ENCODE measurements around the gene SLC17A8. TPM values are rescaled to one million over a fixed set of nuclear protein-coding genes. Genes with fewer than 3 reads are reported as not detected.

Gene SLC17A8
- total and polyA plus RNA-seq, 5 donors from 2014 or later, result not detected

- no peaks in the 10 kb centered on the region for H3K9me3 ChIP-seq (ENCODE audit: control insufficient read depth in 2 of 2, low read length in 2 of 2)
- no peak overlapping the region for H3K27ac ChIP-seq (ENCODE audit: insufficient read depth, low read length, poor library complexity, severe bottlenecking)
- H3K4me1 ChIP-seq (ENCODE audit: control insufficient read depth, insufficient read depth, low read length, poor library complexity, severe bottlenecking), result no peaks in the 10 kb centered on the region
- Mint-ChIP-seq H3K4me3 (no peak overlapping the region), H3K36me3 (no peaks in the 10 kb centered on the region), H3K4me1 (no peaks in the 10 kb centered on the region), H3K9me3 (no peaks in the 10 kb centered on the region), H3K27me3 (peaks cover 20% of the 10 kb centered on the region), H3K27ac (no peak overlapping the region)
- DNase-seq, result peak in 1 of 3 donors; percentile 5
- no peak for ATAC-seq (ENCODE audit: low read depth in 2 of 2)
- no peaks in the 10 kb centered on the region for H3K36me3 ChIP-seq (ENCODE audit: control insufficient read depth, insufficient read depth, low read length)
- H3K27me3 ChIP-seq (ENCODE audit: control insufficient read depth, insufficient read depth, low read length), result peaks cover 6% of the 10 kb centered on the region
- no peak overlapping the region for H3K4me3 ChIP-seq (ENCODE audit: low read depth, low read length)
Measured at GRCh38 chr12:100348657-100349454, 8.0 kb upstream of the SLC17A8 start.

- no peak for DNase-seq
- Mint-ChIP-seq H3K9me3 (peaks cover 0 to 2% (median 0%) of the 10 kb centered on the region in 7 donors), H3K36me3 (no peaks in the 10 kb centered on the region), H3K27me3 (peaks cover 34% of the 10 kb centered on the region), H3K27ac (no peak overlapping the region), H3K4me3 (no peak overlapping the region), H3K4me1 (no peaks in the 10 kb centered on the region)
- no peak overlapping the region for H3K4me3 ChIP-seq (ENCODE audit: low read depth, low read length)
- H3K9me3 ChIP-seq (ENCODE audit: control insufficient read depth in 2 of 2, low read length in 2 of 2), result no peaks in the 10 kb centered on the region
- no peak overlapping the region for H3K27ac ChIP-seq (ENCODE audit: insufficient read depth, low read length, poor library complexity, severe bottlenecking)
- no peak for ATAC-seq (ENCODE audit: low read depth in 2 of 2)
- H3K36me3 ChIP-seq (ENCODE audit: control insufficient read depth, insufficient read depth, low read length), result no peaks in the 10 kb centered on the region
- H3K27me3 ChIP-seq (ENCODE audit: control insufficient read depth, insufficient read depth, low read length), result peaks cover 2% of the 10 kb centered on the region
- H3K4me1 ChIP-seq (ENCODE audit: control insufficient read depth, insufficient read depth, low read length, poor library complexity, severe bottlenecking), result no peaks in the 10 kb centered on the region
Measured at GRCh38 chr12:100359248-100359647, 2.4 kb downstream of the SLC17A8 start.

GRCh38 chr12:100359822-100360221, 2.9 kb downstream of the SLC17A8 start:
- H3K27ac ChIP-seq (ENCODE audit: insufficient read depth, low read length, poor library complexity, severe bottlenecking), result no peak overlapping the region
- H3K4me1 ChIP-seq (ENCODE audit: control insufficient read depth, insufficient read depth, low read length, poor library complexity, severe bottlenecking), result no peaks in the 10 kb centered on the region
- ATAC-seq (ENCODE audit: low read depth in 2 of 2) (no peak), DNase-seq (no peak)
- Mint-ChIP-seq H3K4me1 (no peaks in the 10 kb centered on the region), H3K27me3 (peaks cover 29% of the 10 kb centered on the region), H3K9me3 (peaks cover 0 to 4% (median 0%) of the 10 kb centered on the region in 7 donors), H3K4me3 (no peak overlapping the region), H3K27ac (no peak overlapping the region), H3K36me3 (no peaks in the 10 kb centered on the region)
- peaks cover 1% of the 10 kb centered on the region for H3K27me3 ChIP-seq (ENCODE audit: control insufficient read depth, insufficient read depth, low read length)
- H3K36me3 ChIP-seq (ENCODE audit: control insufficient read depth, insufficient read depth, low read length), result no peaks in the 10 kb centered on the region
- H3K9me3 ChIP-seq (ENCODE audit: control insufficient read depth in 2 of 2, low read length in 2 of 2), result no peaks in the 10 kb centered on the region
- H3K4me3 ChIP-seq (ENCODE audit: low read depth, low read length), result no peak overlapping the region

- H3K36me3 ChIP-seq (ENCODE audit: control insufficient read depth, insufficient read depth, low read length), result no peaks in the 10 kb centered on the region
- no peak overlapping the region for H3K4me3 Mint-ChIP-seq
- ATAC-seq (ENCODE audit: low read depth in 2 of 2), result no peak
- no peak overlapping the region for H3K27ac ChIP-seq (ENCODE audit: insufficient read depth, low read length, poor library complexity, severe bottlenecking)
- H3K4me3 ChIP-seq (ENCODE audit: low read depth, low read length), result no peak overlapping the region
- no peaks in the 10 kb centered on the region for H3K9me3 ChIP-seq (ENCODE audit: control insufficient read depth in 2 of 2, low read length in 2 of 2)
- H3K27me3 ChIP-seq (ENCODE audit: control insufficient read depth, insufficient read depth, low read length), result no peaks in the 10 kb centered on the region
- no peak for DNase-seq
- no peaks in the 10 kb centered on the region for H3K4me1 Mint-ChIP-seq
- peaks cover 26% of the 10 kb centered on the region for H3K27me3 Mint-ChIP-seq
- H3K9me3 Mint-ChIP-seq, result peaks cover 0 to 4% (median 0%) of the 10 kb centered on the region in 7 donors
- no peak overlapping the region for H3K27ac Mint-ChIP-seq
- H3K4me1 ChIP-seq (ENCODE audit: control insufficient read depth, insufficient read depth, low read length, poor library complexity, severe bottlenecking), result no peaks in the 10 kb centered on the region
- no peaks in the 10 kb centered on the region for H3K36me3 Mint-ChIP-seq
Measured at GRCh38 chr12:100360450-100360849, 3.6 kb downstream of the SLC17A8 start.

GRCh38 chr12:100364324-100364723, 7.5 kb downstream of the SLC17A8 start:
- H3K4me1 Mint-ChIP-seq, result no peaks in the 10 kb centered on the region
- no peaks in the 10 kb centered on the region for H3K4me1 ChIP-seq (ENCODE audit: control insufficient read depth, insufficient read depth, low read length, poor library complexity, severe bottlenecking)
- ATAC-seq (ENCODE audit: low read depth in 2 of 2), result no peak
- H3K27ac ChIP-seq (ENCODE audit: insufficient read depth, low read length, poor library complexity, severe bottlenecking), result no peak overlapping the region
- H3K27me3 ChIP-seq (ENCODE audit: control insufficient read depth, insufficient read depth, low read length), result no peaks in the 10 kb centered on the region
- H3K36me3 ChIP-seq (ENCODE audit: control insufficient read depth, insufficient read depth, low read length), result no peaks in the 10 kb centered on the region
- no peak overlapping the region for H3K4me3 Mint-ChIP-seq
- no peak for DNase-seq
- H3K4me3 ChIP-seq (ENCODE audit: low read depth, low read length), result no peak overlapping the region
- H3K27me3 Mint-ChIP-seq, result peaks cover 8% of the 10 kb centered on the region
- no peaks in the 10 kb centered on the region for H3K36me3 Mint-ChIP-seq
- no peaks in the 10 kb centered on the region for H3K9me3 ChIP-seq (ENCODE audit: control insufficient read depth in 2 of 2, low read length in 2 of 2)
- H3K9me3 Mint-ChIP-seq, result peaks cover 0 to 4% (median 0%) of the 10 kb centered on the region in 7 donors
- H3K27ac Mint-ChIP-seq, result peak overlapping the region in 1 of 3 donors; percentile 57

- no peaks in the 10 kb centered on the region for H3K27me3 ChIP-seq (ENCODE audit: control insufficient read depth, insufficient read depth, low read length)
- H3K9me3 ChIP-seq (ENCODE audit: control insufficient read depth in 2 of 2, low read length in 2 of 2), result no peaks in the 10 kb centered on the region
- H3K4me3 ChIP-seq (ENCODE audit: low read depth, low read length), result no peak overlapping the region
- Mint-ChIP-seq H3K27ac (no peak overlapping the region), H3K4me1 (no peaks in the 10 kb centered on the region), H3K36me3 (no peaks in the 10 kb centered on the region), H3K27me3 (peaks cover 5% of the 10 kb centered on the region), H3K4me3 (no peak overlapping the region), H3K9me3 (peaks cover 0 to 4% (median 0%) of the 10 kb centered on the region in 7 donors)
- no peak overlapping the region for H3K27ac ChIP-seq (ENCODE audit: insufficient read depth, low read length, poor library complexity, severe bottlenecking)
- no peaks in the 10 kb centered on the region for H3K36me3 ChIP-seq (ENCODE audit: control insufficient read depth, insufficient read depth, low read length)
- DNase-seq (no peak), ATAC-seq (ENCODE audit: low read depth in 2 of 2) (no peak)
- H3K4me1 ChIP-seq (ENCODE audit: control insufficient read depth, insufficient read depth, low read length, poor library complexity, severe bottlenecking), result no peaks in the 10 kb centered on the region
Measured at GRCh38 chr12:100365411-100365810, 8.5 kb downstream of the SLC17A8 start.

- Histone ChIP-seq H3K36me3 (ENCODE audit: control insufficient read depth, insufficient read depth, low read length) (no peaks in the 10 kb centered on the region), H3K4me3 (ENCODE audit: low read depth, low read length) (no peak overlapping the region), H3K4me1 (ENCODE audit: control insufficient read depth, insufficient read depth, low read length, poor library complexity, severe bottlenecking) (no peaks in the 10 kb centered on the region), H3K9me3 (ENCODE audit: control insufficient read depth in 2 of 2, low read length in 2 of 2) (no peaks in the 10 kb centered on the region), H3K27ac (ENCODE audit: insufficient read depth, low read length, poor library complexity, severe bottlenecking) (no peak overlapping the region), H3K27me3 (ENCODE audit: control insufficient read depth, insufficient read depth, low read length) (no peaks in the 10 kb centered on the region)
- H3K27ac Mint-ChIP-seq, result no peak overlapping the region
- H3K27me3 Mint-ChIP-seq, result peaks cover 4% of the 10 kb centered on the region
- ATAC-seq (ENCODE audit: low read depth in 2 of 2) (no peak), DNase-seq (no peak)
- no peaks in the 10 kb centered on the region for H3K4me1 Mint-ChIP-seq
- H3K4me3 Mint-ChIP-seq, result no peak overlapping the region
- H3K36me3 Mint-ChIP-seq, result no peaks in the 10 kb centered on the region
- H3K9me3 Mint-ChIP-seq, result peaks cover 0 to 4% (median 0%) of the 10 kb centered on the region in 7 donors
Measured at GRCh38 chr12:100368066-100368465, 11.2 kb downstream of the SLC17A8 start.

- ATAC-seq (ENCODE audit: low read depth in 2 of 2), result no peak
- Mint-ChIP-seq H3K27me3 (peaks cover 4% of the 10 kb centered on the region), H3K9me3 (peaks cover 0 to 4% (median 0%) of the 10 kb centered on the region in 7 donors), H3K27ac (no peak overlapping the region), H3K4me1 (no peaks in the 10 kb centered on the region), H3K36me3 (no peaks in the 10 kb centered on the region), H3K4me3 (no peak overlapping the region)
- Histone ChIP-seq H3K27ac (ENCODE audit: insufficient read depth, low read length, poor library complexity, severe bottlenecking) (no peak overlapping the region), H3K27me3 (ENCODE audit: control insufficient read depth, insufficient read depth, low read length) (peaks cover 2% of the 10 kb centered on the region), H3K9me3 (ENCODE audit: control insufficient read depth in 2 of 2, low read length in 2 of 2) (no peaks in the 10 kb centered on the region), H3K4me3 (ENCODE audit: low read depth, low read length) (no peak overlapping the region), H3K36me3 (ENCODE audit: control insufficient read depth, insufficient read depth, low read length) (no peaks in the 10 kb centered on the region), H3K4me1 (ENCODE audit: control insufficient read depth, insufficient read depth, low read length, poor library complexity, severe bottlenecking) (no peaks in the 10 kb centered on the region)
- DNase-seq, result no peak
Measured at GRCh38 chr12:100371146-100371545, 14.3 kb downstream of the SLC17A8 start.

Measured in CD4-positive, CD25-positive, alpha-beta regulatory T cell (primary cell).